ENCODE measurements around the gene SDHAF2.
"Not testable (repeated sequence)": the region's sequence is repeated elsewhere in the genome, so short reads cannot be mapped to it uniquely, and the experiment has no call there.

The SDHAF2 gene

GRCh38 chr11:61479360-61480058 is 49.6 kb downstream of the SDHAF2 start:
- DNase-seq: not testable (repeated sequence)

- no peak for DNase-seq
Measured at GRCh38 chr11:61480261-61480993, 50.5 kb downstream of the SDHAF2 start.

- DNase-seq: peak; percentile 17
Measured at GRCh38 chr11:61480994-61481335, 51.0 kb downstream of the SDHAF2 start.

- no peak for DNase-seq
Measured at GRCh38 chr11:61481806-61482205, 51.9 kb downstream of the SDHAF2 start.

GRCh38 chr11:61482513-61482912 is 52.6 kb downstream of the SDHAF2 start:
- no peak for DNase-seq

- no peak for DNase-seq
Measured at GRCh38 chr11:61484541-61484940, 54.6 kb downstream of the SDHAF2 start.

GRCh38 chr11:61485080-61485479 is 55.2 kb downstream of the SDHAF2 start:
- DNase-seq: no peak

GRCh38 chr11:61486011-61486620 is 56.2 kb downstream of the SDHAF2 start:
- no peak for DNase-seq

GRCh38 chr11:61486779-61487178 is 56.9 kb downstream of the SDHAF2 start:
- no peak for DNase-seq

GRCh38 chr11:61487342-61488025 is 57.6 kb downstream of the SDHAF2 start:
- no peak for DNase-seq

GRCh38 chr11:61488651-61489291 is 58.8 kb downstream of the SDHAF2 start:
- no peak for DNase-seq

- no peak for DNase-seq
Measured at GRCh38 chr11:61489833-61490721, 60.2 kb downstream of the SDHAF2 start.

- DNase-seq: no peak
Measured at GRCh38 chr11:61491736-61492395, 61.9 kb downstream of the SDHAF2 start.

- DNase-seq: no peak
Measured at GRCh38 chr11:61494381-61494961, 64.5 kb downstream of the SDHAF2 start.

- DNase-seq: no peak
Measured at GRCh38 chr11:61495801-61496601, 66.1 kb downstream of the SDHAF2 start.

Data from NCI-H2227 treated with DMSO at 0.1 percent for 48 hours (cell line).